Measurements from ENCODE around the gene SLC25A21.

SLC25A21 gene

GRCh38 chr14:37140176-37140575, 32.2 kb downstream of the SLC25A21 start:
- no peak for DNase-seq

DNA sequence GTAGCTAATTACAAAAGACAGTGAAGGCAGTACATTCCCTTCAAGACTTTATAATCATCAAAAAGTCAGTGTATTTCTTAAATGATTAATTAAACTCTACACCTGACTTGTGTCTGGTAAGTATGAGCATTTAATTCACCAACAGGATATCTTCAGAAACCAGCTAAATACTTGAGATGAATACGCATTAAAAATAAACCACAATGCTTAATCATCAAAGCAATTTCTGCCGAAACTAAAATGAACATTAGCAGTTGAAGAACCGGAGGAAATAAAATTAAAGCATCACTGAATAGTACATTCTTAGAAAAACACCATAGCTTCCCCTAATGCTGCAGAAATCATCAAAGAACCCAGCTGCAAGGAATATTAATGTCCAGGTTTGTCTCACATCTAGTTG, 32.7 kb downstream of the SLC25A21 start:
- DNase-seq, result no peak

DNA sequence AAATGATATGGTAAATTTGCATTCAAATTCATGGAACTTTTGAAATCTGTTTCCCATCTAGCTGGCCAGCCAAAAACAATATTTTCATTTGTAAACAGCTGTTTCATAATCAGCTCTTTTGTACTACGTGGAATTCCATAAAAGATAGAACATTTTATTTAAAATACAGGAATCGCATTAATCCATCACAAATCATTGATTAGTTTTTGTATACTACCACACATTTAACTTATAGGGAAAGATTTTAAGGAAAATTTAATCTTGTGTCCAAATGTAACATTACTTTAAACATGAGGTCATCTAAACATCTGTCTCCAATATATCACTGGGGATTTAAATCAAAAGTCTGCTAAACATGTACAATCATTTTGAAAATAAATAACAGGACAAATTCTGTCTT, 33.5 kb downstream of the SLC25A21 start:
- no peak for DNase-seq

GRCh38 chr14:37133284-37133913, 39.0 kb downstream of the SLC25A21 start:
- DNase-seq, result no peak

DNA sequence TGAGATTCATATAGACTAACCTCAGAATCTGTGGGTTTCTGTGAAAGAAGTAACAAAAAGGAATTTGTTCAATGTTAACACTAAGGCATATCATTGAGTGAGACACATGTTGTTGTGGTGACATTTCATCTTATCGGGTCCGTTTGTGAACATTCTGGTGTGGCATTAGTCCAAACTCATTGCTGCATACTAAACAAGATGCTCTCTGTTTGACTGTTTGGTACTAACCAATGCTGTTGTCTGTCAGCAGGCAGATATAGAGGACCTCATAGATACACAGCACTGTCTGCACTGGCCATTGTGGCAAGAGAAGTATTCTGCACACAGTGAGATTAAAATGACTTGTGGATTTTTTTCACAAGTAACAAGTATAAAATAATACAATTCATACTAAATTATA, 41.2 kb downstream of the SLC25A21 start:
- no peak for DNase-seq

DNA sequence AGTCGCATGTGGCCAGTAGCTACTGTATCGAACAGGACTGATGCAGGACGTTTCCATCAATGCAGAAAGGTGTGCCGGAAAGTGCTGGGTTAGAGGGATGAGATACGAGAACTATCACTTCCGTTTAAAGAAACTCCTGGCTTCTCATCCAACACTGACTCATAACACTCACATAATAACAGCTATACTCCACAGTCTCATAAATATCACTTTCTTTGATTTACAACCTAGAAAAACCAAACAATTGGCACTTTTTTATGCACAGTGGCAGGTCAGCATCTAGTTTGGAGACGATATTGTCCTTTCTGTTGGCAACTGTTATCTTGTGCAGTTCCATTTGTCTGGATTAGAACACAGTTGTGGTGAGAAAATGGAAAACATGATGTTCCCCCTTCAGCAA, 43.4 kb downstream of the SLC25A21 start:
- no peak for DNase-seq

DNA sequence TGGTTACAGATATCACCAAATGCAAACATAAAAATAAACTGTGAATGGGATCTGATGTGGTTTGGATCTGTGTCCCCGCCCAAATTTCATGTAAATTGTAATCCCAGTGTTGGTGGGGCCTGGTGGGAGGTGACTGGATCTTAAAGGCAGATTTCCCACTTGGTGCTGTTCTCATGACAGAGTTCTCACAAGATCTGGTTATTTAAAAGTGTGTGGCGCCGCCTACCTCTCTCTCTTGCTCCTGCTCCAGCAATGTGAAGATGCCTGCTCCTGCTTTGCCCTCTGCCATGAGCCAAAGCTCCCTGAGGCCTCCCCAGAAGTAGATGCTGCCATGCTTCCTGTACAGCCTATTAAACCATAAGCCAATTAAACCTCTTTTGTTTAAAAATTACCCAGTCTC, 47.8 kb downstream of the SLC25A21 start:
- DNase-seq, result no peak

DNA sequence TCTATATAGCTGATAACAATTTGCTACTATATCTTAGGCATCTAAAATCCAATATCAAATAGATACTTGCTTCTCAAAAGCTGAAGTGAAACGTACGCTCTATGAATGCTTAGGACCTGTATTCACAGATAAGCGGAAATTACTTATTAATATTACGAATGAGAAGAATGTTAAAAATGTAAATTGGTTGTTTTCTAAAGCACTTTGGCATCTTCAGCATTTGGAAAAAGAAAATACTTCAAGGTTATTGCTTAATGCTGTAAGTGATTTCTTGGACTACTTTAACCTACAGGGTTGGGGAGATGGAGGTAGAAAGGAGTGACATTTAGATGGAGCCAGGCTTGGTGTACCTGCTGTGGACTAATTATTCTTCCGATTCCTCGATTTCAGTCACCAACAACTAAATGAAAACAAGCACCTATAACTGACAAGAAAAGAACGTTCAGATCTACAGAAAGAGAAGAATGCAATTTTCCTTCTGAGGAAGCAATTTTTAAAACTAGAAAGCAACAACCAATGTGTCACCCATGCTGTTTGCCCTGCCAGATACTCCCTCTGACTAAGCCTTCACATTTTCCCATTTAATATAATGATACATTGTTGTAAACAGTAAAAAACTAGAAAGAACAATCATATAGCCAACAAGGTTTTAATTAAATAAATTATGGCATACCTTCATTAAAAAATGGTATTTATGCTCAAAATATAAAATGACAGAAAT, 49.3 kb downstream of the SLC25A21 start:
- DNase-seq, result no peak

DNA sequence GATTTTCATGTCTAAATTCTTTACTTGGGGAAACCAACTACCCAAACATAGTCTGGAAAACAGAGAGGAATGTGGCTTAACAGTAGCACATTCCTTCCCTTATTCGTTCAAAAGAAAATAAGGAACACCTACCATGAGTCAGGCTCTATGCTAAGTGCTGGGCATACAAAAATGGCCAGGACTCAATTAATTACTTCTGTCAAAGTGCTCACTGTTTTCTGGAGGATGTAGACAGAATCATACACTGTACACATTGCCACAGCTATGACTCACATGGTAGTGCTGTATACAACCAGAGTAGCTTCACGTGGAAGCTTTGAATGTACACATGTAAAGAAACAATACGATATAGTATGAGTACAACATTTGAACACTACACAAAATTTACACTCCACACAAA, 50.1 kb downstream of the SLC25A21 start:
- no peak for DNase-seq

DNA sequence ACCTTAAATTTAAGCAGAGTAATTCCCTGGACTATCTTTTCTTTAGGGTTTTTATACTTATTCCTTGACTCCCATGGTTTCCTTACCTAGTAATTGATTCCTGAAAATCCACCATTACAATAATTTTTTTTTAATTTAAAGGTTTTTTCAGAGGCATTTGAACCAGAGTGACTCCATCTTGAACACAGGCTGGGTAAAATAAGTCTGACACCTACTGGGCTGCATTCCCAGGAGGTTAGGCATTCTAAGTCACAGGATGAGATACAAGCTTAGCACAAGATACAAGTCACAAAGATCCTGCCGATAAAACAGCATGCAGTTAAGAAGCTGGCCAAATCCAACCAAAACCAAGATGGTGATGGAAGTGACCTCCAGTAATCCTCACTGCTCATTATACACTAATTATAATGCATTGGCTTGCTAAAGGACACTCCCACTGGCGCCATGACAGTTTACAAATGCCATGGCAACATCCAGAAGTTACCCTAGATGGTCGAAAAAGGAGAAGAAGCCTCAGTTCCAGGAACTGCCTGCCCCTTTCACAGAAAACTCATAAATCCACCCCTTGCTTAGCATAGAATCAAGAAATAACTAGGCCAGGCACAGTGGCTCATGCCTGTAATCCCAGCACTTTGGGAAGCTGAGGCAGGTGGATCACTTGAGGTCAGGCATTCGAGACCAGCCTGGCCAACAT, 53.6 kb downstream of the SLC25A21 start:
- DNase-seq, result no peak

GRCh38 chr14:37116933-37117849, 55.2 kb downstream of the SLC25A21 start:
- DNase-seq, result no peak

GRCh38 chr14:37115406-37115805, 57.0 kb downstream of the SLC25A21 start:
- DNase-seq, result no peak

GRCh38 chr14:37114559-37114958, 57.8 kb downstream of the SLC25A21 start:
- no peak for DNase-seq

GRCh38 chr14:37114002-37114401, 58.4 kb downstream of the SLC25A21 start:
- no peak for DNase-seq

DNA sequence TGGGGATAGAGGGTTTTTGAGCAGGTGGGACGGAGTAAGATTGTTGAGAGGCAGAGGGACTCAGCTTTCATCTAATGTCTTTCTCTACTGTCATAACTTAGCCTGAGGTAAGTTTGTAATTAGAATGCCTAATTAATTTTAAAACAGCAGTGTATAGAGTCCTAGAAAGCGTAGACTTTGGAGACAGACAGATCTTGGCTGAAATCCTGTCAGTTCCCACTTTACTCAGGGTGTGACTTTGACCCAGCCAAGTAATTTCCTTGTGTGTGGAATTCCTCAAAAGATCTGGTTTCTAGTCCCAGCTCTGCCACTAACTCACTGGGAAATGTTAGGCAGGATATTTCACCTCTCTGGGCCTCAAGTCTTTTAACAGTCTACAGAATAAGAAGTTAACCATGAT, 74.3 kb downstream of the SLC25A21 start:
- DNase-seq, result no peak

DNA sequence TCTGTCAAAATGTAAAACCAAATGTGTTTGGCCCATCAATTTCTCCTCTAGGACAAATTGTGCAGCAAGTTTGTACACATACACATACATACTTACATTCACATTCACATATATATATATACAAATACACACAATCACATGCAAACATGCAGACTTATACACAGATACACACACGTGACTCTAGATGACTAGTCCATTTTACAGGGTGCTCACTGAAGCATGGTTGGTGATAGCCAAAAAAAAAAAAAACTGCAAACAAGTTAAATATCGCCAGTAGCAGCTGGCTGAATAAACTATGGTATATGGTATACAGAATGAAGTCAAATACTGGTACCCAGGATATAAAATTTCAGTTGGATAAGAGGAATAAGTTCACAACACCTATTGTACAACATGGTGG, 77.9 kb downstream of the SLC25A21 start:
- DNase-seq, result no peak

DNA sequence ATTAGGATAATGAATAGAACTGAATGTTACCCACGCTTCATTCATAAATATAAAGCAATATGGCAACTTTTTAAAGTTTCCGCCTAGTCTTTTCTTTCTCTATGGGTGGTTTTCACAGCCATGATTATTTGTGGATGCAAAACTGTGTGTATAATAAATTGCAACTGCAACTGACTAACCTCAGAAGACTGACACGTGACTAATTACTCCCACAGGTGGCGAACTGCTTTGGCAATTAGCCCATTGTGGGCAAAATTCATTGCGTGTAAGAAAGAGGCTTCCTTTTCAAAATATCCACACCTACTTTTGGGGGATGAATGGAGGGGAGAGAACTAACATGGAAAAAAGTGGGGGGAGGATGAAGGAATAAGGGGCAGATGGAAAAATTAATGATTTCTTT, 79.0 kb downstream of the SLC25A21 start:
- DNase-seq, result no peak

- no peak for DNase-seq
Observed at GRCh38 chr14:37091651-37092050, 80.8 kb downstream of the SLC25A21 start.

GRCh38 chr14:37090026-37090425, 82.4 kb downstream of the SLC25A21 start:
- no peak for DNase-seq

- DNase-seq, result no peak
Observed at GRCh38 chr14:37089410-37089809, 83.0 kb downstream of the SLC25A21 start.

DNA sequence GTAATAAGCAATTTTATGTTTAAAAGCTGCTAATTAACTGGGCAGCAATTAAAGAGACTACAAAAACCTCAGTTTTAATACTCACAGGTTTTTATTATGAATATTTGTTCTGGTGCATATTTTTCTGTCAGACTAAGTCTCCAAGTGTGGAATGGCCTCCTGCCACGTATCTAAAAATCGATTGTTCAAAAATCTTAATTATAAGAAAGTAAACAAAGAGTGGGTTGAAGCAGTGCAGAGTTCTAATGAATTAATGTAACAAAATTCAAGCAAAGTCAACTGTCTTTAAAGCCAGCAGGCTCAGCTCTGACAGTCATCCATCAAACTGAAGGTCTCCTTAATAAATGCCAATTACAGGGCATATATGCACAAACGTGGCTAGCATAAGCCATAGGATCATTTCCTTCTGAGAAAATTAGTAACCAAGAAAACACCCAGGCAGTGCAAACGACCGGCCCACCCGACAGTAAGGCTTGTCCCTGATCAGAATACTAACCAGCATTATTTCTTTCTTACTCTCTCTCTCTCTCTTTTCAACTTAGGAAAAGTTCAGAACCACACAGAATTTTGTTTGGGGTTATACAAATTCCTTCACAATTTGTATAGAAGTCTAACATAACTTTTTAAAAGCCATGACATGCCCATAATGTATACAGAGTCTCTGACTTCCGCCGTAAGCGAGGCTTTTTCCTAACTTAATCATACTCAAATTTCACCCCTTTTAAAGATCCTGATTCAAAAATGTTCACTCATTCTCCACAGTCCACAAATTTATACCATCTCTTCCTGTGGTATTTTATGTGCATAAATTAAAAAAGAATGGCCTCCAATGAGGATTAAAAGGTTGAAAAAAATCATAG, 83.8 kb downstream of the SLC25A21 start:
- no peak for DNase-seq

- DNase-seq, result no peak
Observed at GRCh38 chr14:37087520-37087919, 84.9 kb downstream of the SLC25A21 start.
